ENCODE measurements around the gene KIAA1328. TPM values are rescaled to one million over a fixed set of nuclear protein-coding genes. Genes with fewer than 3 reads are reported as not detected.

The KIAA1328 gene
- total RNA-seq, 4 donors from 2014 or later: 23.4 to 53.3 (median 26.8) TPM

DNA sequence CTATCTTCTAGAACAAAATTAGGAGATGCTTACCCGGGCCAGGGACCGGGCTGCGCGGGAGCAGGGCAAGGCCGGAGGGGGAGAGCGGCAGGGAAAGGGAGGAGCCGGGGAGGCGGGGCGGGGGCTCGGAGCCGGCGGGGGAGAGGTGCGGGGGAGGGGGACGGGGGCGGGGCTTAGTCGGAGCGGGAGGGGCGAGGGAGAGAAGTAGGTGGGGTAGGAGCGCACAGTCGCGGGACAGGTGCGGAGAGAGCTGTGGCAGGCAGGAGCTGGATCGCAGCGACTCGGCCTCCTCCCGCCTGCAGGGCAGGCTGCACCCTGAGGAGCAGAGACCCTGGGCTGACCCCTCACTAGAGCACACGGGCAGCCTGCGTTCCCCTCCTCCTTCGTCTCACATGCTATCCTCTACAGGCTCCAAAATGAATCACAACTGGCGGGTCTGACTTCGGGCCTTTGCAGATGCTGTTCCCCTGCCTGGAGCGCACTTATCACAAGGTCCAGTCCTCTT lies 446.4 kb downstream of the KIAA1328 start:
- Histone ChIP-seq H3K27me3 (peaks cover 0 to 44% of the 10 kb centered on the region in 2 donors), H3K4me3 (no peak overlapping the region), H3K4me1 (peaks cover 0 to 12% (median 0%) of the 10 kb centered on the region in 4 donors), H3K36me3 (no peaks in the 10 kb centered on the region), H3K9me3 (no peaks in the 10 kb centered on the region), H3K27ac (no peak overlapping the region)
- WGBS, 2 donors: 15 to 28% methylated on average over 29 to 32 of the region's 32 CpGs
- TF ChIP-seq, protein P1, sequence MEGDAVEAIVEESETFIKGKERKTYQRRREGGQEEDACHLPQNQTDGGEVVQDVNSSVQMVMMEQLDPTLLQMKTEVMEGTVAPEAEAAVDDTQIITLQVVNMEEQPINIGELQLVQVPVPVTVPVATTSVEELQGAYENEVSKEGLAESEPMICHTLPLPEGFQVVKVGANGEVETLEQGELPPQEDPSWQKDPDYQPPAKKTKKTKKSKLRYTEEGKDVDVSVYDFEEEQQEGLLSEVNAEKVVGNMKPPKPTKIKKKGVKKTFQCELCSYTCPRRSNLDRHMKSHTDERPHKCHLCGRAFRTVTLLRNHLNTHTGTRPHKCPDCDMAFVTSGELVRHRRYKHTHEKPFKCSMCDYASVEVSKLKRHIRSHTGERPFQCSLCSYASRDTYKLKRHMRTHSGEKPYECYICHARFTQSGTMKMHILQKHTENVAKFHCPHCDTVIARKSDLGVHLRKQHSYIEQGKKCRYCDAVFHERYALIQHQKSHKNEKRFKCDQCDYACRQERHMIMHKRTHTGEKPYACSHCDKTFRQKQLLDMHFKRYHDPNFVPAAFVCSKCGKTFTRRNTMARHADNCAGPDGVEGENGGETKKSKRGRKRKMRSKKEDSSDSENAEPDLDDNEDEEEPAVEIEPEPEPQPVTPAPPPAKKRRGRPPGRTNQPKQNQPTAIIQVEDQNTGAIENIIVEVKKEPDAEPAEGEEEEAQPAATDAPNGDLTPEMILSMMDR (IDR thresholded peaks at IDR 0.05): no peak
- TF ChIP-seq POLR2A (IDR thresholded peaks at IDR 0.05): no peak
- DNase-seq (ENCODE audit: low spot score in 2 of 2): no peak

DNA sequence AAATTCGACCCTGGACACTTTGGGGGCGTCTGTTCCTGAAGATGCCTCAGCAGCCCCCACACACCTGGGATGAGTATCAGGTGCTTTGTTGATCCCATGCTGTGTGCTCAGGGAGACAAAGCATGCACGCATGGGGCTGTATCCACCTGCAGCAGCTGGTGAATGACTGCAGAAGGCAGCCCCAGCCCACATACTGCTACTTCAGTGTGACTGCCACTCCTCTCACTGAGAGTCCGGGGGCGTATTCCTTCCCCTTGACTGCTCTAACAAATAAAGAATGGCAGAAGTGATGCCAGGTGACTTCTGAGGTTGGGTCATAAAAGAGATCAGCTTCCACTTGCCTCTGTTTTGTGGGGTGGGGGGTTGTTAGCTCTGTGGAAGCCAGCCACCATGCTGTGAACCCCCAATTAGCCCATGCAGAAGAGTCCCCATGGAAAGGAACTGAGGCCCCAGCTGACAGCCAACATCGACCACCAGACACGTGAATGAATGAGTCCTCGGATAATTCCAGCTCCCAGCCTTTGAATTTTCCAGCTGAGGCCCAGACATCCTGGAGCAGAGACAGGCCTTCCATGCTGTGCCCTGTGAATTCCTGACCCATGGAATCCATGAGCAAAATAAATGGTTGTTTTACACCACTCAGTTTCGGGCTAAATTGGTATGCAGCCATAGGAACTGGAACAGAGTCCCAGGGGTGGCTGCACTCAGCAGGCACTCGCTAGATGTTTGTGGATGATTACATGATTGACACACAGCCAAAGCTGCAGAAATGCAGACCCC lies 447.4 kb downstream of the KIAA1328 start:
- Histone ChIP-seq H3K36me3 (no peaks in the 10 kb centered on the region), H3K27ac (no peak overlapping the region), H3K27me3 (peaks cover 0 to 44% of the 10 kb centered on the region in 2 donors), H3K4me3 (no peak overlapping the region), H3K9me3 (no peaks in the 10 kb centered on the region), H3K4me1 (peaks cover 0 to 12% (median 0%) of the 10 kb centered on the region in 4 donors)
- TF ChIP-seq, protein P1 (IDR thresholded peaks at IDR 0.05): no peak
- no peak for TF ChIP-seq POLR2A (IDR thresholded peaks at IDR 0.05)
- no peak for DNase-seq (ENCODE audit: low spot score in 2 of 2)
- 65 to 73% methylated on average over 10 of the region's 10 CpGs for WGBS, 2 donors

GRCh38 chr18:37277804-37278203 lies 448.9 kb downstream of the KIAA1328 start:
- TF ChIP-seq POLR2A (IDR thresholded peaks at IDR 0.05): no peak
- TF ChIP-seq EP300 (IDR thresholded peaks at IDR 0.05): no peak
- TF ChIP-seq, protein P1 (IDR thresholded peaks at IDR 0.05): no peak
- Histone ChIP-seq H3K4me1 (peaks cover 0 to 12% (median 0%) of the 10 kb centered on the region in 4 donors), H3K27me3 (peaks cover 0 to 43% of the 10 kb centered on the region in 2 donors), H3K36me3 (no peaks in the 10 kb centered on the region), H3K4me3 (no peak overlapping the region), H3K27ac (no peak overlapping the region), H3K9me3 (no peaks in the 10 kb centered on the region)
- 60 to 65% methylated on average over 10 of the region's 10 CpGs for WGBS, 2 donors
- DNase-seq (ENCODE audit: low spot score in 2 of 2): no peak

Other genes with a start within 250 kb of the KIAA1328 start
- gene TPGS2, start 125 bp upstream of the KIAA1328 start, total RNA-seq: 100 to 1,000 TPM; 137 to 203 (median 170) TPM

Data from tibial nerve (tissue), 4 donors.